Spleen (tissue), 7 donors: Measurements from ENCODE around the gene PCED1B.

ENCODE experiments used
- POLR2A ChIP-seq, 3 donors: fragments of 450-650 bp; IDR thresholded peaks; one replicate each; pipeline ENCODE4 v1.5.1; 2017; ENCODE audit warnings: antibody characterized with exemption in 3 of 3, mild to moderate bottlenecking in 1 of 3
- POLR2AphosphoS5 ChIP-seq, 3 donors: sonication (generic); formaldehyde crosslinking; IDR thresholded peaks; one replicate each; pipeline ENCODE4 v1.5.1; 2017; ENCODE audit warnings: antibody characterized with exemption in 3 of 3
- TF ChIP-seq, protein P1 (sequence below), 11 experiments: fragments of 200-600 bp in 7 of 11; fragments of 450-650 bp in 4 of 11; sonication (generic) in 4 of 11; IDR thresholded peaks in 8 of 11; conservative IDR thresholded peaks in 3 of 11; 1 replicate in 7 of 11; 2 replicates in 4 of 11; pipeline versions ENCODE4 v1.4.0 to v1.8.0; 2016 to 2021; ENCODE audit warnings: antibody characterized with exemption in 11 of 11, inconsistent platforms in 4 of 11, mild to moderate bottlenecking in 1 of 11
- donor health status: DM: no; HTN: no; CAD: no; lungs with moderate emphysema.
- donor health status: DM: no; HTN: no; CAD: no.
- donor health status: DM: no; HTN: no; CAD: no.

DNA sequence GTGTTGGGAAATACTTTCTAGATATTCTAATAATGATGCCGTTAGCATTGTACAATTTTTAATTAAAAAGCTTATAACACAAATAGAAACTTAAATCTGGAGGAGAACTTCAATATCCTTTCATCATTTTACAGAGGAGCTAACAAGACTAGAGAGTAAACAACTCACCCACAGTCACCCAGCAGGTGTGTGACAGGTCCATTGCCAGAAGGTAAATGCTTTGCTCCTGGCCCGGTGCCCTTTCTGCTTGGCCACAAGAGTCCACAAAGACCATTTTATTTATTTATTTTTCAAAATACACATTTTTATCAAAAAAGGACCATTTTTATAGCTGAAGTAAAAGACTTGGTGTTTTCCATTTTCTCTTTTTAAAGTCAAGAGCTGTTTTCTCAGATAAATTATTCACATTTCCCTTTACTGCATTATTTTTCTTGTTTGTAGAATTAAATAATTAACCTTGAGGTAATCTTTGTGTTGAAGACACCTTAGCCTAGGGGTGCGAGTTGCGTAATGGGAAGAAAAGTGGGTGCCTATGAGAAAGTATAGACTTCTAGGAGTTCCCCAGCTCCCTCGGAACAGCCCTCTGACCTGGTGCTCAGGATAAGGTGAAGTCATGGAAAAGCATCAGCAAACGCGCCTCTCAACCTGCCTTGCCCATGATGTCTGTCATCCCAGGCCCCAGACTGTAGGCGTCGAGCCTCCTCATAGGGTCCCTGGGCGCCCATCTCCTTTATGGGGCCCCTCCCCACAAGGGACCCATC lies 26.7 kb downstream of the PCED1B start:
- TF ChIP-seq, protein P1, sequence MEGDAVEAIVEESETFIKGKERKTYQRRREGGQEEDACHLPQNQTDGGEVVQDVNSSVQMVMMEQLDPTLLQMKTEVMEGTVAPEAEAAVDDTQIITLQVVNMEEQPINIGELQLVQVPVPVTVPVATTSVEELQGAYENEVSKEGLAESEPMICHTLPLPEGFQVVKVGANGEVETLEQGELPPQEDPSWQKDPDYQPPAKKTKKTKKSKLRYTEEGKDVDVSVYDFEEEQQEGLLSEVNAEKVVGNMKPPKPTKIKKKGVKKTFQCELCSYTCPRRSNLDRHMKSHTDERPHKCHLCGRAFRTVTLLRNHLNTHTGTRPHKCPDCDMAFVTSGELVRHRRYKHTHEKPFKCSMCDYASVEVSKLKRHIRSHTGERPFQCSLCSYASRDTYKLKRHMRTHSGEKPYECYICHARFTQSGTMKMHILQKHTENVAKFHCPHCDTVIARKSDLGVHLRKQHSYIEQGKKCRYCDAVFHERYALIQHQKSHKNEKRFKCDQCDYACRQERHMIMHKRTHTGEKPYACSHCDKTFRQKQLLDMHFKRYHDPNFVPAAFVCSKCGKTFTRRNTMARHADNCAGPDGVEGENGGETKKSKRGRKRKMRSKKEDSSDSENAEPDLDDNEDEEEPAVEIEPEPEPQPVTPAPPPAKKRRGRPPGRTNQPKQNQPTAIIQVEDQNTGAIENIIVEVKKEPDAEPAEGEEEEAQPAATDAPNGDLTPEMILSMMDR (IDR thresholded peaks at IDR 0.05 in 8 of 11, conservative IDR thresholded peaks at IDR 0.05 in 3 of 11), result no peak
- TF ChIP-seq POLR2A (IDR thresholded peaks at IDR 0.05), result no peak
- no peak for TF ChIP-seq POLR2AphosphoS5 (IDR thresholded peaks at IDR 0.05)
